HepG2 (cell line): Measurements from ENCODE around the gene KDM6B. TPM values are rescaled to one million over a fixed set of nuclear protein-coding genes. Genes with fewer than 3 reads are reported as not detected.
A peak's percentile ranks its signal among the peaks of the same experiment; 100 is the strongest.

ENCODE experiments used
- ARNT2 ChIP-seq: sonication (generic); formaldehyde crosslinking; IDR thresholded peaks from 2 replicates; pipeline ENCODE4 v1.8.0; 2022; ENCODE audit warnings: mild to moderate bottlenecking, low read depth, missing genetic modification reagents, moderate library complexity
- FOXA3 ChIP-seq: IDR thresholded peaks from 2 replicates; pipeline ENCODE4 v1.6.1; 2016; ENCODE audit warnings: missing genetic modification reagents, missing compliant biosample characterization
- KLF13 ChIP-seq: sonication (generic); formaldehyde crosslinking; IDR thresholded peaks from 2 replicates; pipeline ENCODE4 v1.4.0; 2020; ENCODE audit warnings: mild to moderate bottlenecking, missing genetic modification reagents
- MAZ ChIP-seq, 2 experiments: sonication (generic) in 1 of 2; formaldehyde crosslinking in 1 of 2; IDR thresholded peaks; 2 replicates each; pipeline versions ENCODE4 v1.5.0 to v1.6.1; 2012 to 2020; ENCODE audit warnings: low read depth in 2 of 2, mild to moderate bottlenecking in 2 of 2, borderline replicate concordance in 1 of 2, improper control_type of control experiment in 1 of 2, low read length in 1 of 2, missing genetic modification reagents in 1 of 2, moderate library complexity in 1 of 2
- NR2F2 ChIP-seq: IDR thresholded peaks from 2 replicates; pipeline ENCODE4 v1.6.1; 2012; ENCODE audit warnings: low read depth, inconsistent platforms, borderline replicate concordance
- SIN3B ChIP-seq: fragments of 150-350 bp; IDR thresholded peaks from 2 replicates; pipeline ENCODE4 v1.6.1; 2014; ENCODE audit warnings: low read length
- SNAPC2 ChIP-seq: sonication (generic); formaldehyde crosslinking; IDR thresholded peaks from 2 replicates; pipeline ENCODE4 v1.8.1; 2022; ENCODE audit warnings: mild to moderate bottlenecking, missing genetic modification reagents
- ZNF143 ChIP-seq: sonication (generic); formaldehyde crosslinking; IDR thresholded peaks from 2 replicates; pipeline ENCODE4 v1.4.0; 2020; ENCODE audit warnings: missing genetic modification reagents
- ZNF253 ChIP-seq: sonication (generic); formaldehyde crosslinking; IDR thresholded peaks from 2 replicates; pipeline ENCODE4 v1.8.0; 2022; ENCODE audit warnings: mild to moderate bottlenecking, missing genetic modification reagents, borderline replicate concordance
- ZNF335 ChIP-seq: sonication (generic); formaldehyde crosslinking; IDR thresholded peaks from 2 replicates; pipeline ENCODE4 v1.4.0; 2020; ENCODE audit warnings: missing genetic modification reagents
- ZNF407 ChIP-seq: sonication (generic); formaldehyde crosslinking; IDR thresholded peaks from one replicate; pipeline ENCODE4 v1.5.1; 2020; ENCODE audit warnings: mild to moderate bottlenecking, missing genetic modification reagents; ENCODE audit errors: not compliant biosample characterization
- ZNF605 ChIP-seq: sonication (generic); formaldehyde crosslinking; IDR thresholded peaks from 2 replicates; pipeline ENCODE4 v1.8.0; 2022; ENCODE audit warnings: mild to moderate bottlenecking, missing genetic modification reagents
- ZNF850 ChIP-seq: sonication (generic); formaldehyde crosslinking; conservative IDR thresholded peaks from 2 replicates; pipeline ENCODE4 v1.9.0; 2021; ENCODE audit warnings: mild to moderate bottlenecking, missing genetic modification reagents
- polyA plus RNA-seq, 8 experiments: library from polyadenylated mRNA; depleted of rRNA in 3 of 8; stranded (reverse) in 7 of 8; unstranded in 1 of 8; fragments of >200 nt; fragmentation: Illumina TruSeq in 4 of 8; extraction: Trizol in 4 of 8; gene quantifications; 2 replicates each; pipeline versions ENCODE4 v1.2.1 to v1.2.3, GENCODE V29; 2011 to 2016; ENCODE audit warnings: low read depth in 4 of 8, missing spikeins in 1 of 8, mixed read lengths in 1 of 8; ENCODE audit not compliant: insufficient read depth in 1 of 8
- total RNA-seq, 5 experiments: library from RNA; depleted of rRNA; stranded (reverse); fragments of >200 nt; fragmentation: Illumina TruSeq; extraction: Trizol; gene quantifications; 2 replicates each; pipeline ENCODE4 v1.2.3, GENCODE V29; 2016; ENCODE audit warnings: low read depth in 1 of 5
- TF ChIP-seq, protein P1 (sequence below): sonication (generic); formaldehyde crosslinking; IDR thresholded peaks from 2 replicates; pipeline ENCODE4 v1.4.0; 2020; ENCODE audit warnings: missing genetic modification reagents, borderline replicate concordance
- TF ChIP-seq, protein P2 (sequence below): sonication (generic); formaldehyde crosslinking; IDR thresholded peaks from 2 replicates; pipeline ENCODE4 v1.4.0; 2020; ENCODE audit warnings: mild to moderate bottlenecking, missing genetic modification reagents

Gene KDM6B
- total and polyA plus RNA-seq, 2 of the 13 experiments (the other 11 are each of a cell fraction or from before 2014, with no cell fraction given), result 1.3 to 2.1 TPM

- TF ChIP-seq ZNF253 (CRISPR knock-in tag) (0 out of 2 replicates have a peak, but pooled peaks have one; percentile 21), SIN3B (0 out of 2 replicates have a peak, but pooled peaks have one; percentile 12), MAZ (IDR thresholded peaks at IDR 0.05; ENCODE audit: borderline replicate concordance, low read depth, low read length) (no peak), MAZ (CRISPR knock-in tag; IDR thresholded peaks at IDR 0.05; ENCODE audit: low read depth) (peak; percentile 65; the same call in 1 of the 2 replicates), ARNT2 (peak; percentile 77; the same call in 1 of the 2 replicates), NR2F2 (peak; percentile 27; the same call in 1 of the 2 replicates), ZNF143 (CRISPR knock-in tag) (peak; percentile 86), FOXA3 (CRISPR knock-in tag) (peak; percentile 31; the same call in 1 of the 2 replicates), ZNF850 (CRISPR knock-in tag) (no peak), ZNF605 (CRISPR knock-in tag) (peak; percentile 71), ZNF407 (CRISPR knock-in tag) (peak; percentile 79), SNAPC2 (no peak; the same call in 1 of the 2 replicates), ZNF335 (CRISPR knock-in tag) (peak; percentile 68; the same call in 1 of the 2 replicates), KLF13 (CRISPR knock-in tag) (no peak)
- TF ChIP-seq, protein P1, sequence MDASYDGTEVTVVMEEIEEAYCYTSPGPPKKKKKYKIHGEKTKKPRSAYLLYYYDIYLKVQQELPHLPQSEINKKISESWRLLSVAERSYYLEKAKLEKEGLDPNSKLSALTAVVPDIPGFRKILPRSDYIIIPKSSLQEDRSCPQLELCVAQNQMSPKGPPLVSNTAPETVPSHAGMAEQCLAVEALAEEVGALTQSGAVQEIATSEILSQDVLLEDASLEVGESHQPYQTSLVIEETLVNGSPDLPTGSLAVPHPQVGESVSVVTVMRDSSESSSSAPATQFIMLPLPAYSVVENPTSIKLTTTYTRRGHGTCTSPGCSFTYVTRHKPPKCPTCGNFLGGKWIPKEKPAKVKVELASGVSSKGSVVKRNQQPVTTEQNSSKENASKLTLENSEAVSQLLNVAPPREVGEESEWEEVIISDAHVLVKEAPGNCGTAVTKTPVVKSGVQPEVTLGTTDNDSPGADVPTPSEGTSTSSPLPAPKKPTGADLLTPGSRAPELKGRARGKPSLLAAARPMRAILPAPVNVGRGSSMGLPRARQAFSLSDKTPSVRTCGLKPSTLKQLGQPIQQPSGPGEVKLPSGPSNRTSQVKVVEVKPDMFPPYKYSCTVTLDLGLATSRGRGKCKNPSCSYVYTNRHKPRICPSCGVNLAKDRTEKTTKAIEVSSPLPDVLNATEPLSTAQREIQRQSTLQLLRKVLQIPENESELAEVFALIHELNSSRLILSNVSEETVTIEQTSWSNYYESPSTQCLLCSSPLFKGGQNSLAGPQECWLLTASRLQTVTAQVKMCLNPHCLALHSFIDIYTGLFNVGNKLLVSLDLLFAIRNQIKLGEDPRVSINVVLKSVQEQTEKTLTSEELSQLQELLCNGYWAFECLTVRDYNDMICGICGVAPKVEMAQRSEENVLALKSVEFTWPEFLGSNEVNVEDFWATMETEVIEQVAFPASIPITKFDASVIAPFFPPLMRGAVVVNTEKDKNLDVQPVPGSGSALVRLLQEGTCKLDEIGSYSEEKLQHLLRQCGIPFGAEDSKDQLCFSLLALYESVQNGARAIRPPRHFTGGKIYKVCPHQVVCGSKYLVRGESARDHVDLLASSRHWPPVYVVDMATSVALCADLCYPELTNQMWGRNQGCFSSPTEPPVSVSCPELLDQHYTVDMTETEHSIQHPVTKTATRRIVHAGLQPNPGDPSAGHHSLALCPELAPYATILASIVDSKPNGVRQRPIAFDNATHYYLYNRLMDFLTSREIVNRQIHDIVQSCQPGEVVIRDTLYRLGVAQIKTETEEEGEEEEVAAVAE, result 0 out of 2 replicates have a peak, but pooled peaks have one; percentile 44
- TF ChIP-seq, protein P2, sequence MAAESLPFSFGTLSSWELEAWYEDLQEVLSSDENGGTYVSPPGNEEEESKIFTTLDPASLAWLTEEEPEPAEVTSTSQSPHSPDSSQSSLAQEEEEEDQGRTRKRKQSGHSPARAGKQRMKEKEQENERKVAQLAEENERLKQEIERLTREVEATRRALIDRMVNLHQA (CRISPR knock-in tag), result no peak
Measured at GRCh38 chr17:7857713-7858521, 23.9 kb downstream of the KDM6B start, which contains the start of gene CYB5D1 (continued).
